ENCODE results near the gene SET.

GRCh38 chr9:128728298-128728697 lies 39.3 kb downstream of the SET start:
- TF ChIP-seq, protein P1, sequence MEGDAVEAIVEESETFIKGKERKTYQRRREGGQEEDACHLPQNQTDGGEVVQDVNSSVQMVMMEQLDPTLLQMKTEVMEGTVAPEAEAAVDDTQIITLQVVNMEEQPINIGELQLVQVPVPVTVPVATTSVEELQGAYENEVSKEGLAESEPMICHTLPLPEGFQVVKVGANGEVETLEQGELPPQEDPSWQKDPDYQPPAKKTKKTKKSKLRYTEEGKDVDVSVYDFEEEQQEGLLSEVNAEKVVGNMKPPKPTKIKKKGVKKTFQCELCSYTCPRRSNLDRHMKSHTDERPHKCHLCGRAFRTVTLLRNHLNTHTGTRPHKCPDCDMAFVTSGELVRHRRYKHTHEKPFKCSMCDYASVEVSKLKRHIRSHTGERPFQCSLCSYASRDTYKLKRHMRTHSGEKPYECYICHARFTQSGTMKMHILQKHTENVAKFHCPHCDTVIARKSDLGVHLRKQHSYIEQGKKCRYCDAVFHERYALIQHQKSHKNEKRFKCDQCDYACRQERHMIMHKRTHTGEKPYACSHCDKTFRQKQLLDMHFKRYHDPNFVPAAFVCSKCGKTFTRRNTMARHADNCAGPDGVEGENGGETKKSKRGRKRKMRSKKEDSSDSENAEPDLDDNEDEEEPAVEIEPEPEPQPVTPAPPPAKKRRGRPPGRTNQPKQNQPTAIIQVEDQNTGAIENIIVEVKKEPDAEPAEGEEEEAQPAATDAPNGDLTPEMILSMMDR (IDR thresholded peaks at IDR 0.05), result no peak
- no peak for TF ChIP-seq POLR2A (IDR thresholded peaks at IDR 0.05)
- no peak for TF ChIP-seq EP300 (IDR thresholded peaks at IDR 0.05)
- no peak for TF ChIP-seq POLR2AphosphoS5 (IDR thresholded peaks at IDR 0.05)
